HG02840 (cell line): ENCODE results near the gene NKX2-3.

Experiments used
- ATAC-seq: cut with Tn5 transposase; IDR thresholded peaks from one replicate; pipeline ENCODE4 v1.9.1; 2021; ENCODE audit warnings: mild to moderate bottlenecking, moderate library complexity, moderate number of reproducible peaks; ENCODE audit not compliant: unreplicated experiment, low FRiP score

The NKX2-3 gene

GRCh38 chr10:99571816-99572215 lies 39.1 kb downstream of the NKX2-3 start:
- ATAC-seq: no peak

DNA sequence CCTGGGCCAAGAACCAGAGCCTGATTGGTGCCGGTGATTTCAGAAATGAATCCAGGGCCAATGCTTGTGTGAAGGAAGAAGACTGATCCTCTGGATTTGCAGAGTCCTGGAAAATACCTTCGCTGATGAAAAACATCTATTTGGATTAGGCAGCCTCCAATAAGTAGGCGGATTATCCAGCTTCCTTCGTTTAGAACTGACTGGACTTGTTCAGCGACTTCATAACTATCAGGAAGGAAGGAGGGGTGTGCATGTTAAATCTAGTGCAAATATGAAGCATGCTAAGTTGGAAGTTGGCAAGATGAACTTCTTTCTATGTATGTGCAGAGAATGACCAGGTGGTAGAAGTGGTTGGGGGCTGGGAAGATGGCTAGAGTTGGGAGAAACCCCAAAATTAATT lies 41.0 kb downstream of the NKX2-3 start:
- ATAC-seq: no peak

- no peak for ATAC-seq
These were observed 47.2 kb downstream of the NKX2-3 start for GRCh38 chr10:99579971-99580370.

GRCh38 chr10:99582255-99582770 lies 49.6 kb downstream of the NKX2-3 start:
- ATAC-seq: no peak

GRCh38 chr10:99583687-99584086 lies 50.9 kb downstream of the NKX2-3 start:
- no peak for ATAC-seq
